ENCODE measurements around the gene STRIP2. TPM values are rescaled to one million over a fixed set of nuclear protein-coding genes. Genes with fewer than 3 reads are reported as not detected.

STRIP2 gene
- total RNA-seq, 2 donors from 2014 or later = 1.9 to 4.7 TPM

Other genes starting within 250 kb of the STRIP2 start
- gene SMO, start 245.8 kb upstream of the STRIP2 start, total RNA-seq = 1 to 10 TPM; 1.6 to 3.6 TPM
- 100 to 1,000 TPM; 262 to 397 TPM for gene AHCYL2, start 209.4 kb upstream of the STRIP2 start, total RNA-seq
- gene SMKR1, start 68.1 kb downstream of the STRIP2 start, total RNA-seq = under 1 TPM in 1 of 2 donors, not detected in 1; 0.32 TPM
- 10 to 100 TPM; 13.4 to 15.7 TPM for gene NRF1, start 177.3 kb downstream of the STRIP2 start, total RNA-seq

All from colonic mucosa (tissue), 2 donors.